GM19240 (cell line): ENCODE data around the gene C9orf72.

Source experiments
- DNase-seq: peaks from one replicate; pipeline ENCODE4 v3.0.0; 2011; ENCODE audit warnings: low spot score; ENCODE audit not compliant: insufficient read length

The C9orf72 gene

GRCh38 chr9:27539479-27540441 lies 33.5 kb downstream of the C9orf72 start:
- no peak for DNase-seq

GRCh38 chr9:27538647-27539046 lies 34.6 kb downstream of the C9orf72 start:
- DNase-seq: no peak

- DNase-seq: no peak
Measured at GRCh38 chr9:27537756-27538155, 35.5 kb downstream of the C9orf72 start.

- DNase-seq: no peak
Measured at GRCh38 chr9:27537027-27537435, 36.2 kb downstream of the C9orf72 start.

- no peak for DNase-seq
Measured at GRCh38 chr9:27536168-27536567, 37.1 kb downstream of the C9orf72 start.

- no peak for DNase-seq
Measured at GRCh38 chr9:27535701-27536118, 37.6 kb downstream of the C9orf72 start.

GRCh38 chr9:27534658-27535209 lies 38.5 kb downstream of the C9orf72 start:
- DNase-seq: no peak

GRCh38 chr9:27534131-27534530 lies 39.1 kb downstream of the C9orf72 start:
- DNase-seq: no peak

- DNase-seq: no peak
Measured at GRCh38 chr9:27533311-27533710, 40.0 kb downstream of the C9orf72 start.

- no peak for DNase-seq
Measured at GRCh38 chr9:27532046-27532445, 41.2 kb downstream of the C9orf72 start.

GRCh38 chr9:27530915-27531755 lies 42.1 kb downstream of the C9orf72 start:
- DNase-seq: no peak

GRCh38 chr9:27529316-27530278 lies 43.7 kb downstream of the C9orf72 start, which contains the start of gene MOB3B:
Gene MOB3B (minus strand): TSS chr9:27529814. CDS start chr9:27455550, 74,264 bp downstream.
- DNase-seq: peak; percentile 58

GRCh38 chr9:27528886-27529315 lies 44.4 kb downstream of the C9orf72 start:
- peak; percentile 33 for DNase-seq

GRCh38 chr9:27528076-27528885 lies 45.0 kb downstream of the C9orf72 start:
- peak; percentile 19 for DNase-seq

- no peak for DNase-seq
Measured at GRCh38 chr9:27527702-27528075, 45.6 kb downstream of the C9orf72 start.

GRCh38 chr9:27524236-27524635 lies 49.0 kb downstream of the C9orf72 start, which contains the start of gene IFNK:
Gene IFNK (plus strand): TSS chr9:27524290. CDS start chr9:27524337, 47 bp downstream.
- no peak for DNase-seq

GRCh38 chr9:27523141-27523540 lies 50.1 kb downstream of the C9orf72 start:
- no peak for DNase-seq

- no peak for DNase-seq
Measured at GRCh38 chr9:27520986-27521385, 52.3 kb downstream of the C9orf72 start.
